Hematopoietic multipotent progenitor cell treated with erythropoietin and hydrocortisone succinate and interleukin-3 and kit ligand, for 15 days (in vitro differentiated cells): ENCODE measurements around the gene ST8SIA5.

Source experiments
- DNase-seq: peaks from one replicate; pipeline ENCODE4 v3.0.0-alpha.2; 2015; ENCODE audit warnings: low spot score

The ST8SIA5 gene

GRCh38 chr18:46738491-46738890 is 18.4 kb downstream of the ST8SIA5 start:
- DNase-seq = no peak

- DNase-seq = no peak
These were observed 20.1 kb downstream of the ST8SIA5 start for GRCh38 chr18:46736736-46737135.

GRCh38 chr18:46736135-46736534 is 20.7 kb downstream of the ST8SIA5 start:
- no peak for DNase-seq

DNA sequence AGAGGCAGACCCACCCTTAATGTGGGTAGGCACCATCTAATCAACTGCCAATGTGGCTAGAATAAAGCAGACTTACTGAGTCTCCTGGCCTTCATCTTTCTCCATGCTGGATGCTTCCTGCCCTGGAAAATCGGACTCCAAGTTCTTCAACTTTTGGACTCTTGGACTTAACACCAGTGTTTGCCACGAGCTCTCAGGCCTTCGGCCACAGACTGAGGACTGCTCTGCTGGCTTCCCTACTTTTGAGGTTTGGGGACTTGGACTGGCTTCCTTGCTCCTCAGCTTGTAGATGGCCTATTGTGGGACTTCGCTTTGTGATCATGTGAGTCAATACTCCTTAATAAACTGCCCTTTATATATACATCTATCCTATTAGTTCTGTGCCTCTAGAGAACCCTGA is 21.9 kb downstream of the ST8SIA5 start:
- DNase-seq = no peak

DNA sequence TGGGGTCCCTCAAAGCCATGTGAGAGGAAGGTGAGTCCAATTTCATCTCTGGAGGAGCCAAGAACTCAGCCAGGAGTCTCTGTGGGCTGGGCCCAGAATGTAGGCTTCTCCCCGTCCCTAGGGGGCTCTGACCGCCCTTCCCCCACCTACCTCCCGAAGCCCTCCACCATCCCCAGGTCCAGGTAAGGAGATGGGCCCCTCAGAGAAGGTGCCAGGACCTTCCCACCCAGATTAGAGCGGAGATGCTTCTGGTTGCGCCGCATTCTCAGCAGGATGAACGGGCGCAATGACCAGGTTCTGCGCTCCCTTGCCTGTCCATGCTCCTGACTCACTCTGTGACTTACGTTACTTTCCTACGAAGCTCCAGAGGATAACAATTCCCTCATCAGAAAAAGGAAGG is 23.0 kb downstream of the ST8SIA5 start:
- no peak for DNase-seq

- no peak for DNase-seq
These were observed 24.1 kb downstream of the ST8SIA5 start for GRCh38 chr18:46732801-46733200.

DNA sequence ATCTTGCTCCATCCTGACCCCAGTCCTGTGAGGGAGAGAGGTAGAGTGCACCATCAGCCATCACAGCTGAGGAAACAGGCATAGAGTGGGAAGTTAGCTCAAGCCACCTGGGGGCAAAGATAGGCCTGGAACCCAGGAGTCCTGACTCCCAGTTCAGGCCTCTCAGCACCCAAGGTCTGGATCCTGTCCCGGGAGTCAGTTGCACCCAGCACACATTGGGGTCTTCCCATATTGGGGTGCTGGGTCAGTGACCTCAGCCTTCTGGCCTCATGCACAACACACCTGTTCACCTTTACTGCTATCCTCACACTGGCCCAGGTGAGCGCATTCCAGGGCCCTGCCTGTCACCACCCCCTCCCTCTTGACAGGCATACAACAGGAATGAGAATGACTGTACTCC is 24.7 kb downstream of the ST8SIA5 start:
- no peak for DNase-seq

GRCh38 chr18:46731316-46731715 is 25.5 kb downstream of the ST8SIA5 start:
- no peak for DNase-seq

- DNase-seq = no peak
These were observed 28.5 kb downstream of the ST8SIA5 start for GRCh38 chr18:46728219-46728930.

DNA sequence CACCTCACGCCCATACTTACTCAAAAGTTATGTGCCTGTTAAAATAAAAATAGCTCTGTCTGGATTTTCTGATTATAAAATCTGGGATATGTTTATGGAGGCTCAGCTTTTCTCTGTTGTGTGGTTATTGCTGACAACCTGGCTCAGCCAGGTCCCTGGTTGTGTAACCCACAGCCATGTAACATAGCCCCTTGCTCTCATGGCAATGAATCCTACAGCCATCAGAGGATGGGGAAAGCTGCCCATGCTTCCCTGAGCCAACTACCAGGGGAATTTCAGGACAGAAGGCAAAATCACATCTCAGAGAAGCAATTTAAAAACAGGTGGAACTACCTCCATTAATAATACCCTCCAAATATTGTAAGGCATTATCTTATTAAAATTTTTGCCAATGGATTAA is 29.7 kb downstream of the ST8SIA5 start:
- no peak for DNase-seq

- no peak for DNase-seq
These were observed 31.5 kb downstream of the ST8SIA5 start for GRCh38 chr18:46725310-46725709.

- DNase-seq = no peak
These were observed 32.9 kb downstream of the ST8SIA5 start for GRCh38 chr18:46723856-46724415.

DNA sequence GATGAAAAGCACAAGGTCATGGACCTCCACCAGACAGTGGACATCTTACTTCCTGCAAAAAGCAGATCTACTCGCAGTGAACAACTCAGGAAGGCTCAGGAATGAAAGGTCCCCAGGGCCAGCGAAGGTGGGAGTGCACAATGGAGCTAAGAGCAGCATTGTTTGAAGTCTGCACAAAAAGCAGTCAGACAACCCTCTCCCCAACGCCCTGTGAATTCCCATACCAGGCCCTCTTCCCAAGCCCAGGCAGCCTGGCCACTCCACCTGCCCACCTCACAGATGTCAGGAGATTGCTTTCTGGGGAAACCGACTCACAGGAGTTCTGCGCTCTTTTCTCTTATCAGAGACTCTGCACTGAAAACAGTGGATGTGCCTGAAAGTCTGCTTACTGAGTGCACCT is 34.8 kb downstream of the ST8SIA5 start:
- DNase-seq = no peak

DNA sequence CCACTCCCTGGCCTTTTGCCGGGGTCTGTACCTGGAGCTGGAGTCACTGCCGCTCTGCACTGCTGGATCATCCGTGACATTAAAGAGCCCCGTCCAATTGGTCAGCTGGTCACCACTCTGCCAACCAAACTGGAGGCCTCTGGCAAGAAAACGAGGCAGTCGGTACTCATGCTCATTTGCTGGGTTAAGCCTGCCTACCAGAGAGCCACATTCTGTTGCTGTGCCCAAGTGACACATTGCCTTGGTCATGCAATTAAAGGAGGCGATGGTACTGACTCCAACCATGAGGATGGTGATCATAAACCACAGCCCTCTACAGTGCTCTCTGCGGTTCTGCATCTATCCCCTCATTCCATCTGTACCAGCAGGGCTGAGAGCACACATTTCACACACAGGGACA is 35.5 kb downstream of the ST8SIA5 start:
- no peak for DNase-seq

DNA sequence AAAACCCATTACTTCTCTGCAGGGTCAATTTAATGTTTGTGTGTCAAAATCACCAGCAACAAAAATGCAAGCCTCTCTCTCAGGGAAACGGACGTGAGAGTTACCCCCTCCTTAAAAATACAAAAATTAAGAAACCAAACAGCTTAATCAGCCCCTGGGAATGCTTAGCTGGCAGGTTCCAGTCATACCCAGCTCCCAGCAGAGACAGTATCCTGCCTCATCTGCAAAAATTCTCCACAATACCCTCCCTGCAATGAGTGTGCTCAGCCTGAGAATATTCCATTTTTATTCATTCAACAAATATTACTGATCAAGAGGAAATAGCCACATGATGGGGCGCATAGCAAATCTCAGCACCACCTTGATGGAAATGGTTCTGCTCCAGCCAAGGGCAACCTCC is 36.3 kb downstream of the ST8SIA5 start:
- no peak for DNase-seq

- DNase-seq = no peak
These were observed 36.8 kb downstream of the ST8SIA5 start for GRCh38 chr18:46720092-46720491.

- no peak for DNase-seq
These were observed 37.5 kb downstream of the ST8SIA5 start for GRCh38 chr18:46719388-46719787.

DNA sequence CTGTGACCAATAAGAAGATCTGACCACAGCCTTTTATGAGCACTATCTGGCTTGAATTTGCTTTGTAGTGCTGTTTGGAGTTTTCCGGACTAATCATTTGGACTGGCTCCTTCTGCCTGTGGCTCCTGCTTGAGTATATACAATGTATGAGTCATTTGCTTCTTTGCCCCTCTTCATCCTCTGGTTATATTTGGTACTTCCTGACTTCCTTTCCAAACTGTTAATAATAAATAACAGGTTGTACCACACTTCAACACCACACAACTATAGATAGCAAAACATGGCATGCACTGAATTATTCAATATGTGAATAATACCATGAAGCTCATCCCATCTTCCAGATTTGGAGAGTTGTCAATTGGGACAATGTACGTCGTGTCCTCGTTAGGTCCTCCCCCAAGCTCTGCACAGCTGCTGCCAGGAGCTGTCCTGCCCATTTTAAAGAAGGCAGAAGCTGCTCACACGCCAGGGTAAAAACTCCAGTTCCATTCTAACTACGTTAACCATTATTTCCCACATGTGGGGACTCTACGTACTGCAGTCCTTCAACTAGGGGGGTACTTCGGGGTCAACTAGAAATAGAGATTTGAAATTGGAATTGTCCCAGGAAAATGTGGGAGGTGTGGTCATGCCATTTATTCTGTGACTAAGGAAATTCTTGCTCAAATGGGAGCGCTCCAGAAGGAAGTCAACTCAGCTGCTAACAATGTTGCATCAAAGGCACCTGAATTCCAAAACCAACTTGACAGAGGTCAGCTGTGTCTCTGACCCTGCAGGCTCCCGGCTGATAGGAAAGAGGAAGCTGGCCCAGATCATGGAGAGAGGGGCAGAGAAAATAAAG is 38.1 kb downstream of the ST8SIA5 start:
- no peak for DNase-seq

DNA sequence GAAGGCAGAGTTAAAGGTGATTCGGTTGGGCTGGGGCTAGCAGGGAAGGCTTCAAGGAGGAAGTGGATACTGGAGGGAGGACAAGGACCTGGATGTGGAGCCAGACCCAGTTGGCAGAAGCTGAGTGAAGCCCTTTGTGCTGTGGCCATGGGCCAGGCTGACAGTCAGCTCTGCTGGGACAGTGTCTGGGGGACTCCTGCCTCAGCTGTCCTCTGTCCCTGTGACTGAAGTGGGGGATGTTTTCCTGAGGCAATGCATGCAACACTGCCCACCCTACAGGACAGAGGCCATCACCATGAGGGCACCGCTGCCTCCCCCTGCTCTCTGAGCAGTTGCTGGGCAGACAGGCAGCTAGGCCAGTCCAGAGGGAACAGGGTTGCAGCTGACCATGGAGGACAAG is 40.0 kb downstream of the ST8SIA5 start:
- no peak for DNase-seq

GRCh38 chr18:46716336-46716735 is 40.5 kb downstream of the ST8SIA5 start:
- DNase-seq = no peak

DNA sequence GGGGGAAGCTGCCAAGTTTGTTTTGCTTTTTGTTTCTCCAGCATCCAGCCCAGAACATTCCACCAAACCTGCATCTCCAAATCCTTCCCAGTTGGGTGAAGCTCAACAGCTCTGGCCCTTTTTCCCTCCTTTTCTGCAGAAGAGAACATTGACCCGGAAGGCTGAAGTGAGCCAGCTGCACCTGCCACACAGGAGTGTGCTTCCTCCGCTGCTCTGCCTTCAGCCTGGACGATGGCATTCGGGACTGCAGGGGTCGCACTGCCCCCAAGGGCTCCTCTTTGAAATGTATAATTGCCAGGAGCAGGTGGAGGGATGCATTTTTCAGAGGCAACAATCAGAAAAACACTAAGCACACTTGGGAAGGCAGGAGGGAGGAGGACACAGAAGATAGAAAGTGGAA is 41.8 kb downstream of the ST8SIA5 start:
- DNase-seq = no peak

DNA sequence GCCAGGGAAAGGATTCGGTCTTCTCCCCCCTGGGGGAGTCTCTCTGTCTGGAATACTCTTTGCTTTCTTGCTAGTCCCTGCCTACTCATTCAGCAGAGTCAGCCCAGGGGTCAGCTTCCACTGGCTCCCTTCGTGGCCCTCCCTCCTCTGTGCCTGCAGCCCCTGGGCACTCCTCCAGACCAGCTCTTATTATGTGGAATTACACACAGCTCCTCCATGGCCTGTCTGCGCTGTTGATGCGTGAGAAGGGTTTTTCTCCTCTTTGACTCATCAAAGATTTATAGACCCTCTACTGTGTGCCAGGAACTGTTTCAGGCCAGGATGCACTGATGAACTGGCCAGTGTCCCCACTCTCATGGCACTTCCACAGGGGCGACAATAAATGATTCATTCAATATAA is 44.4 kb downstream of the ST8SIA5 start:
- DNase-seq = no peak

DNA sequence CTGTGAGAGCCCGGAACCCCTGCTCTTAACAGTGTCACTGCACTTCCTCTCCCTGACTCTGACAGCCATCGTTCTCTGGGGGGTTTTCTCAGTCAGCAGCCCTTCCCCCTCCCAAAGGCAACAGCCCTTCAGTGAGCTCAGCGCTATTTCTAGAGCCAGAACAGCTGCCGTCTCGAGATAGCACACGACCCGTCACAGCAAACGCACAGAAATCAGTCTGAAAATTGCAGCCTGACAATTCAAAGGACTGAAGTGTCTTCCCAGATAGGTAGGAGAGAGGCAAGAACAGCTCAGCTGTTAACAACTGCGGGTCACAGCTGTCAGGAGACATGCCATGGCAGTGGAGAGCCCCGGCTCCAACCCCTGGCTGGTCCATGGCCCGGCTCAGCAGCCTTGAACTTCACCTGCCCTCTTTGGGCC is 45.4 kb downstream of the ST8SIA5 start:
- peak; percentile 7 for DNase-seq
